PFSK-1 (cell line): ENCODE measurements around the gene CACNB2.

Experiments
- FOXP2 ChIP-seq: optimal IDR thresholded peaks from 2 replicates; pipeline ENCODE3; 2011; ENCODE audit warnings: borderline replicate concordance, control low read depth, inconsistent platforms; ENCODE audit not compliant: insufficient read depth; ENCODE audit errors: extremely low read length, extremely low read depth
- POLR2AphosphoS5 ChIP-seq: IDR thresholded peaks from 2 replicates; pipeline ENCODE4 v1.6.1; 2012; ENCODE audit warnings: low read depth, mild to moderate bottlenecking, control low read depth, low read length, moderate library complexity
- SIN3A ChIP-seq: IDR thresholded peaks from 2 replicates; pipeline ENCODE4 v1.6.1; 2012; ENCODE audit warnings: mild to moderate bottlenecking, low read length, moderate library complexity, borderline replicate concordance; ENCODE audit not compliant: insufficient read depth
- TAF1 ChIP-seq: IDR thresholded peaks from 2 replicates; pipeline ENCODE4 v1.6.1; 2012; ENCODE audit warnings: low read length, control low read depth, borderline replicate concordance; ENCODE audit not compliant: insufficient read depth
- TF ChIP-seq, protein P1 (sequence below), 2 experiments: IDR thresholded peaks; 2 replicates each; pipeline versions ENCODE4 v1.6.1 to v1.8.0; 2011 to 2012; ENCODE audit warnings: low read depth in 2 of 2, low read length in 2 of 2, control low read depth in 1 of 2, inconsistent platforms in 1 of 2, mild to moderate bottlenecking in 1 of 2, moderate library complexity in 1 of 2; ENCODE audit not compliant: insufficient read depth in 1 of 2

DNA sequence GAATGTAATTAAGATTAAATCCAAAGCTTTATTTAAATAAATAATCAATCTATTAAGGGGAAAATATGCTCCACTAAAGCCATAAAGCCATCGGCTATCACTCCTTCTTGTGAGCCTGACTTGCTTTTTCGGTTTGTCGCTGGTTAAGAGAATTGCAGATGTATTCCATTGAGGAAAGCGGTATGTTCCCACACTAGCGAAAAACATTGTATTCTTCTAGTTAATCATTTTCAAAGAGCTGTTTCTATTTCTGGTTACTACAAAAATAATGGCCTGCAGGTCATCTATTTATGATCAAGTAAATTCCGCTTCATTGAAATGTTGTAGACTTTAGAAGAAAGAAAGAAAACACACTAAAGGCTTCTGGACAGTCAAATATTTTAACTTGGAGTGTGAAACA, 173.4 kb downstream of the CACNB2 start:
- TF ChIP-seq POLR2AphosphoS5 (no peak), SIN3A (no peak), TAF1 (no peak), FOXP2 (no peak)
- TF ChIP-seq, protein P1, sequence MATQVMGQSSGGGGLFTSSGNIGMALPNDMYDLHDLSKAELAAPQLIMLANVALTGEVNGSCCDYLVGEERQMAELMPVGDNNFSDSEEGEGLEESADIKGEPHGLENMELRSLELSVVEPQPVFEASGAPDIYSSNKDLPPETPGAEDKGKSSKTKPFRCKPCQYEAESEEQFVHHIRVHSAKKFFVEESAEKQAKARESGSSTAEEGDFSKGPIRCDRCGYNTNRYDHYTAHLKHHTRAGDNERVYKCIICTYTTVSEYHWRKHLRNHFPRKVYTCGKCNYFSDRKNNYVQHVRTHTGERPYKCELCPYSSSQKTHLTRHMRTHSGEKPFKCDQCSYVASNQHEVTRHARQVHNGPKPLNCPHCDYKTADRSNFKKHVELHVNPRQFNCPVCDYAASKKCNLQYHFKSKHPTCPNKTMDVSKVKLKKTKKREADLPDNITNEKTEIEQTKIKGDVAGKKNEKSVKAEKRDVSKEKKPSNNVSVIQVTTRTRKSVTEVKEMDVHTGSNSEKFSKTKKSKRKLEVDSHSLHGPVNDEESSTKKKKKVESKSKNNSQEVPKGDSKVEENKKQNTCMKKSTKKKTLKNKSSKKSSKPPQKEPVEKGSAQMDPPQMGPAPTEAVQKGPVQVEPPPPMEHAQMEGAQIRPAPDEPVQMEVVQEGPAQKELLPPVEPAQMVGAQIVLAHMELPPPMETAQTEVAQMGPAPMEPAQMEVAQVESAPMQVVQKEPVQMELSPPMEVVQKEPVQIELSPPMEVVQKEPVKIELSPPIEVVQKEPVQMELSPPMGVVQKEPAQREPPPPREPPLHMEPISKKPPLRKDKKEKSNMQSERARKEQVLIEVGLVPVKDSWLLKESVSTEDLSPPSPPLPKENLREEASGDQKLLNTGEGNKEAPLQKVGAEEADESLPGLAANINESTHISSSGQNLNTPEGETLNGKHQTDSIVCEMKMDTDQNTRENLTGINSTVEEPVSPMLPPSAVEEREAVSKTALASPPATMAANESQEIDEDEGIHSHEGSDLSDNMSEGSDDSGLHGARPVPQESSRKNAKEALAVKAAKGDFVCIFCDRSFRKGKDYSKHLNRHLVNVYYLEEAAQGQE (IDR thresholded peaks at IDR 0.05; ENCODE audit: insufficient read depth in 1 of 2, low read depth in 2 of 2, low read length in 2 of 2) = no peak
